Psoas muscle (tissue), 8 donors: Measurements from ENCODE around the gene C21orf91. TPM values are rescaled to one million over a fixed set of nuclear protein-coding genes. Genes with fewer than 3 reads are reported as not detected.

Experiments
- ATAC-seq, 4 donors: fragments of 200-7000 bp; cut with Tn5 transposase; one replicate each; pipeline ENCODE4 v1.9.1; 2020; ENCODE audit warnings: moderate library complexity in 3 of 4, mild to moderate bottlenecking in 2 of 4
- DNase-seq, 2 donors: peaks; one replicate each; pipeline ENCODE4 v3.0.0-alpha.2; 2020
- H3K27ac ChIP-seq: fragments of 200-600 bp; one replicate; pipeline ENCODE4 v1.8.0; 2022
- H3K27me3 ChIP-seq, 3 donors: fragments of 200-600 bp in 1 of 3; one replicate each; pipeline versions ENCODE4 v1.6.1 to v1.8.0; 2013 to 2022; ENCODE audit warnings: low read length in 2 of 3, mild to moderate bottlenecking in 2 of 3, moderate library complexity in 1 of 3; ENCODE audit not compliant: insufficient read depth in 3 of 3
- H3K36me3 ChIP-seq, 2 donors: fragments of 200-600 bp in 1 of 2; one replicate each; pipeline versions ENCODE4 v1.6.1 to v1.8.0; 2013 to 2022; ENCODE audit warnings: low read depth in 1 of 2, mild to moderate bottlenecking in 1 of 2, moderate library complexity in 1 of 2; ENCODE audit not compliant: insufficient read depth in 1 of 2
- H3K4me1 ChIP-seq: fragments of 200-600 bp; one replicate; pipeline ENCODE4 v1.8.0; 2022
- H3K4me3 ChIP-seq: fragments of 200-600 bp; one replicate; pipeline ENCODE4 v1.8.0; 2022; ENCODE audit warnings: mild to moderate bottlenecking
- H3K9me3 ChIP-seq: fragments of 200-600 bp; one replicate; pipeline ENCODE4 v1.8.0; 2022
- CTCF ChIP-seq: fragments of 200-600 bp; IDR thresholded peaks from one replicate; pipeline ENCODE4 v1.8.0; 2022; ENCODE audit warnings: antibody characterized with exemption
- WGBS, 3 donors: extraction: QIAGEN DNeasy Blood & Tissue Kit; methylation state at CpG; one replicate each; pipeline versions ENCODE4 v1.1.6 to v1.1.7; 2013; 5-methylcytosine and 5-hydroxymethylcytosine counted together
- intact Hi-C, 2 donors: fragments of 100-400 bp; cut with DNase I; formaldehyde crosslinking; loops; one replicate each; pipeline versions ENCODE4 v1.11.0 to v1.14.2; 2022
- polyA plus RNA-seq, 3 donors: library from polyadenylated mRNA; stranded (reverse); fragments of 200-250 nt; gene quantifications; one replicate each; pipeline ENCODE4 v1.2.3, GENCODE V29; 2013
- total RNA-seq, 4 donors: library from RNA; stranded (reverse); fragmentation: NEBNext Ultra II Directional in 2 of 4; extraction: Animal tissue kit (Norgen Biotek cat#: 25700) in 2 of 4; gene quantifications; one replicate each; pipeline versions ENCODE4 v1.2.1 to v1.2.4, GENCODE V29; 2021 to 2023
- donor health status: healthy with polysubstance abuse.
- donor health status: DM: no; HTN: no; CAD: no; lungs with moderate emphysema.
- donor health status: Bipolar disorder and iron deficiency.
- donor health status: healthy.
- donor health status: DM: yes; HTN: yes; CAD: no.
- donor health status: DM: no; HTN: no; CAD: no.
- donor health status: DM: no; HTN: no; CAD: no.
- donor health status: DM: yes; HTN: yes; CAD: no.

C21orf91 gene
- total and polyA plus RNA-seq, 7 donors, result 1.9 to 8.8 (median 4.6) TPM

GRCh38 chr21:17854745-17855144 is 35.6 kb upstream of the C21orf91 start:
- Histone ChIP-seq H3K4me3 (no peak overlapping the region), H3K9me3 (no peaks in the 10 kb centered on the region), H3K27me3 (no peaks in the 10 kb centered on the region), H3K27ac (no peak overlapping the region), H3K36me3 (no peaks in the 10 kb centered on the region), H3K4me1 (no peaks in the 10 kb centered on the region)
- WGBS, 3 donors, result 91 to 94% (median 92%) methylated on average over 3 of the region's 3 CpGs
- TF ChIP-seq CTCF, result no peak
- ATAC-seq, result no peak
- no peak for DNase-seq
- intact Hi-C loops, result no loop called here

- intact Hi-C loops, result no loop called here
- ATAC-seq (no peak), DNase-seq (no peak)
- TF ChIP-seq CTCF, result no peak
- no peak overlapping the region for H3K4me3 ChIP-seq
- WGBS, 3 donors, result 69 to 75% (median 73%) methylated on average over 9 of the region's 9 CpGs
- H3K27me3 ChIP-seq, result no peaks in the 10 kb centered on the region
- no peaks in the 10 kb centered on the region for H3K9me3 ChIP-seq
- H3K27ac ChIP-seq, result no peak overlapping the region
- no peaks in the 10 kb centered on the region for H3K36me3 ChIP-seq
- H3K4me1 ChIP-seq, result no peaks in the 10 kb centered on the region
Observed at GRCh38 chr21:17853393-17854275, 34.5 kb upstream of the C21orf91 start.

GRCh38 chr21:17848228-17848627 is 29.1 kb upstream of the C21orf91 start:
- WGBS, 3 donors, result 40 to 60% (median 55%) methylated on average over 3 of the region's 3 CpGs
- DNase-seq (peak in 1 of 2 donors; percentile 30), ATAC-seq (peak in 3 of 4 donors; percentile 54 to 64 (median 61))
- intact Hi-C loops, result no loop called here
- Histone ChIP-seq H3K27me3 (no peaks in the 10 kb centered on the region), H3K27ac (no peak overlapping the region), H3K9me3 (no peaks in the 10 kb centered on the region), H3K4me3 (no peak overlapping the region), H3K36me3 (no peaks in the 10 kb centered on the region), H3K4me1 (no peaks in the 10 kb centered on the region)
- no peak for TF ChIP-seq CTCF

GRCh38 chr21:17841103-17841502 is 21.9 kb upstream of the C21orf91 start:
- H3K4me3 ChIP-seq, result no peak overlapping the region
- no peaks in the 10 kb centered on the region for H3K4me1 ChIP-seq
- no peaks in the 10 kb centered on the region for H3K27me3 ChIP-seq
- no peak overlapping the region for H3K27ac ChIP-seq
- DNase-seq (no peak), ATAC-seq (no peak)
- intact Hi-C loops, result loop anchor here in 1 of 2 donors (5.0 kb wide), 1 partner anchor 1019 kb away; no protein-coding TSS in a partner anchor
- H3K9me3 ChIP-seq, result no peaks in the 10 kb centered on the region
- no peak for TF ChIP-seq CTCF
- no peaks in the 10 kb centered on the region for H3K36me3 ChIP-seq
